ENCODE results near the gene C10orf143.

Gene C10orf143

DNA sequence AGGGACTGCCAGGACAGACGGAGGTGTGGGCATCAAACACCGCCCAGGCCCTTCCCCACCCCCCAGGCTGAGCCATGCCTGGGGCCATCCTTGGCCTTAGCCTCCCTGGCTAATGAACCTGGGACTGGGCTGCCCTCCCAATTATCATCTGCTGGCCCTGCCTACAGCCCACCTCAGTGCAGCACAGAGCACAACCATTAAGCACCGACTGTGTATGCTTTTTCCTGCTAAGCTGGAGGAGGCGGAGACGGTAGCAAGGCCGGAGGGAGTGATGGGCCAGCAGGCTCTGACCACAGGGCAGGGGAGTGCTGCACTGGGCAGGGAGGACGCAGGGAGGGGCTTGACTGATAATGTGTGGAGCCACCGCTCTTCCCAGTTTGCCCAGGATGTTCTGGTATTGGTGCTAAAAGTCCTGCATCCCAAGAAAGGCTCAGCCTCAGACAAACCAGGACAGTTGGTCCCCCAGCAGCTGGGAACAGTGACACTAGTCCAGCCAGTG is 72.0 kb downstream of the C10orf143 start:
- in situ Hi-C loops (cut with HindIII; ENCODE audit: low sequenced_read_pairs), result no loop called here
- DNase-seq (ENCODE audit: low read depth), result no peak
- no peak overlapping the region for H3K4me3 ChIP-seq (ENCODE audit: low read depth, low read length)
- TF ChIP-seq, protein P1, sequence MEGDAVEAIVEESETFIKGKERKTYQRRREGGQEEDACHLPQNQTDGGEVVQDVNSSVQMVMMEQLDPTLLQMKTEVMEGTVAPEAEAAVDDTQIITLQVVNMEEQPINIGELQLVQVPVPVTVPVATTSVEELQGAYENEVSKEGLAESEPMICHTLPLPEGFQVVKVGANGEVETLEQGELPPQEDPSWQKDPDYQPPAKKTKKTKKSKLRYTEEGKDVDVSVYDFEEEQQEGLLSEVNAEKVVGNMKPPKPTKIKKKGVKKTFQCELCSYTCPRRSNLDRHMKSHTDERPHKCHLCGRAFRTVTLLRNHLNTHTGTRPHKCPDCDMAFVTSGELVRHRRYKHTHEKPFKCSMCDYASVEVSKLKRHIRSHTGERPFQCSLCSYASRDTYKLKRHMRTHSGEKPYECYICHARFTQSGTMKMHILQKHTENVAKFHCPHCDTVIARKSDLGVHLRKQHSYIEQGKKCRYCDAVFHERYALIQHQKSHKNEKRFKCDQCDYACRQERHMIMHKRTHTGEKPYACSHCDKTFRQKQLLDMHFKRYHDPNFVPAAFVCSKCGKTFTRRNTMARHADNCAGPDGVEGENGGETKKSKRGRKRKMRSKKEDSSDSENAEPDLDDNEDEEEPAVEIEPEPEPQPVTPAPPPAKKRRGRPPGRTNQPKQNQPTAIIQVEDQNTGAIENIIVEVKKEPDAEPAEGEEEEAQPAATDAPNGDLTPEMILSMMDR (IDR thresholded peaks at IDR 0.05; ENCODE audit: low read depth, low read length, missing control alignments), result no peak

DNA sequence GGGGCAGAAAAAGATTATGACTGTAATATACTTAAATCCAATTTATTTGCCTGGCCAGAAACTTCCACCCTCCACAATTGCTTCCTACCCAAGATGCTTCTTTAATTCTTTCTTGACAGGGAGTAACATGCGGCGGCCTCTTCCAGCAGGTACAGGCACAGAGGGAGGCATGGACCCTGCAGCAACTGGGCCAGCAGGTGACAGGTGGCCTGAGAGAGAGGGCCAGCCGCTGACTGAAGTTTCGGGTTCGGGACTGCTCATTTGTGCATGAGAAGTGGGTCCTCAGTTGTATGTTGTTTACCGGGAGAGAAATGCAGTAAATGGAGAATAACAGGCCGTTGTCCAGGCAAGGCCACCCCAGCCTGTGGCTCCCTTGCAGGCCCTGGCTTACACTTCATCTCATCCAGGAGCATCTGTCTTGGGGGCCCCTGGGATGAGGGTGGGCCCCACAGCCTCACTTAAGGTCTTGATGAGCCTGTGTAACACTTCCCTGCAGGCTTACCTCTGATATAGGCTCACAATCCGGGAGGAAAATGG is 72.5 kb downstream of the C10orf143 start:
- in situ Hi-C loops (cut with HindIII; ENCODE audit: low sequenced_read_pairs), result no loop called here
- TF ChIP-seq, protein P1 (IDR thresholded peaks at IDR 0.05; ENCODE audit: low read depth, low read length, missing control alignments), result no peak
- DNase-seq (ENCODE audit: low read depth), result no peak
- H3K4me3 ChIP-seq (ENCODE audit: low read depth, low read length), result no peak overlapping the region

DNA sequence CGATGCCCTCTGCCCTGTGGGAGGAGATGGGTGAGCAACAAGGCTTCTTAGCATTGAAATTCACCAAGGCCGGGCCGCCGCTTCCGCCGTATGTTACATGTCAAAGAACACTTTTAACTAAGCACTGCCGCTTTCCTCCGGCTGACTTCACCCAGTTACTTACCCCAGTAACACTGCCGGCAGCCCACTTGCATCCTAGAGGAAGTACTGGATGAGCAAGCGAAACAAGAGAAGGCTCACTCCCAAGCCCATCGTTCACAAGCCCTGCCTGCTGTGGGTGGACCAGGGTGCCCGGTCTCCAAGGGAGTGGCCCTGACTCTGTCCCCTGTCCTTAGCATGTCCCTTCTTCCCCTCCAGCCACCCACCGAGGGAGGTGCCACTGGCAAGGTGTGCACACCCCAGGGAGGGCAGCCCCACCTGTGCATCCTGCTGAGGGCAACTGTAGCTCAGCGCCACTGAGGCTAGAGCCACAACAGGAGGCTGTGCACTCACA is 73.4 kb downstream of the C10orf143 start:
- in situ Hi-C loops (cut with HindIII; ENCODE audit: low sequenced_read_pairs), result no loop called here
- no peak overlapping the region for H3K4me3 ChIP-seq (ENCODE audit: low read depth, low read length)
- TF ChIP-seq, protein P1 (IDR thresholded peaks at IDR 0.05; ENCODE audit: low read depth, low read length, missing control alignments), result no peak
- no peak for DNase-seq (ENCODE audit: low read depth)

DNA sequence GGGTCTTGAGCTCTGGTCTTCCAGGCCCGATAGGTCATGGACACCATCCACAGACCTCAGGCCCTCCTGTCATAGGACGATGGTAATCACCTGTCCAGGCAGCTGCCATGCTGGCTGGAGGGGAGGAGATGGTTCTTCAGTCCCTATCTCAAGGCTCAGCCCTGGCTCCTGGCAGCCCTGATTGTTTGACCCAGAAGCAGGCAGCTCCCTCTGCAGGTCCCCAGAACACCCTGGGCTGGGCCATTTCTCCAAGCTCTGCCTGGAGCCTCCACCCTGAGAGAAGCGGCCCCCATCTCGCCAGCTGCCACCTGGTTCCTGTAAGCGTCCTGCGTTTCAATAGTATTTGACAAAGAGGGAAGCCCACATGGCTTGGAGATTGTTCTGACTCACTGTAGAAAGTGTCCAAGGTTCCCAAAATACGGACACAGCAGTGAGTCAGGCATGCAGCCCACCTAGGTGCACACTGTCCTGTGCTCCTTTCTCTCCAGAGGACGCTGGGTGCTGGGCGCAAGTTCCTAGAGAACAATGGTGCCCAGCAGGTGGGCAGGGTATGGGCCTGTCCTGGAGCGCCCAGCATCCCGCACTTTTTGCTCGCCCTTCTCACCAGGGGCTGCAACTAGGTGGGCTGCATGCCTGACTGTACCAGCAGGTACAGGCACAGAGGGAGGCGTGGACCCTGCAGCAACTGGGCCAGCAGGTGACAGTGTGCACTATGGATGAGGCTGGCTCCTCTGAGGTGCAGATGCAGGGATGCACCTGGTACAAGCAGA is 74.1 kb downstream of the C10orf143 start:
- in situ Hi-C loops (cut with HindIII; ENCODE audit: low sequenced_read_pairs), result no loop called here
- H3K4me3 ChIP-seq (ENCODE audit: low read depth, low read length), result no peak overlapping the region
- TF ChIP-seq, protein P1 (IDR thresholded peaks at IDR 0.05; ENCODE audit: low read depth, low read length, missing control alignments), result no peak
- no peak for DNase-seq (ENCODE audit: low read depth)

DNA sequence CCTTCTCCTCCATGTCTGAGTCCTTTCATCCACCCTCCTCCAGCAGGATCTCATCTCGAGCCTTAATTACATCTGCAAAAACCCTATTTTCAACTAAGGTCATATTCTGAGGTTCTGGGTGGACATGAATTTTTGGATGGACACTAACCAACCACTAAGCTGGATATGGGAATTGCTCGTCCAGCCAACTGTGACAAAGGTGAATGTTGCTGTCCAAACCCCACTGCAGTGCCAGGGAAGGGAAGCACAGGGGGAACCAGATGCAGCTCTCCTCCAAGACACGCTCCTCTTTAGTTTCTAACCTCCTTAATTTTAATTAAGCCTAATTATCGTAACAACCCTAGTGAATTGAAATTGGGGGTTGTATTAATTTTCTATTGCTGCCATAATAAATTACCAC is 81.4 kb downstream of the C10orf143 start:
- in situ Hi-C loops (cut with HindIII; ENCODE audit: low sequenced_read_pairs), result no loop called here
- no peak overlapping the region for H3K4me3 ChIP-seq (ENCODE audit: low read depth, low read length)
- no peak for DNase-seq (ENCODE audit: low read depth)
- TF ChIP-seq, protein P1 (IDR thresholded peaks at IDR 0.05; ENCODE audit: low read depth, low read length, missing control alignments), result no peak

DNA sequence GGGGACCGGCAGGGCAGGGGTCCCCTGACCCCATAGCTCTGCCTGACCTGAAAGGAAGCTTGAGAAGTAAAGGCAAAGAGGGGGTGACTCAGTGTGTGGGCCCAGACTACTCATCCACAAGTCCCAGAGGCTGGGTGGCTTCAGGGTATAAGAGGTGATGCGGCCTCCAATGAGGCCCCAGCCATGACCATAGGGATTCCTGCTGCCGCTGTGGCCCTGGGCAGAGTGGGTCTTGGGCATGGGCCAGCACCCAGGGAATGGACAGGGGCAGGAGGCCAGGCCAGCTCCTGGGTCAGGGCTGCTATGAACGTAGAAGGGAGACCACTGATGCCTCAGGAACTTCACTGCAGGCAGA is 82.2 kb downstream of the C10orf143 start:
- no peak overlapping the region for H3K4me3 ChIP-seq (ENCODE audit: low read depth, low read length)
- DNase-seq (ENCODE audit: low read depth), result no peak
- TF ChIP-seq, protein P1 (IDR thresholded peaks at IDR 0.05; ENCODE audit: low read depth, low read length, missing control alignments), result no peak
- in situ Hi-C loops (cut with HindIII; ENCODE audit: low sequenced_read_pairs), result no loop called here

Measured in astrocyte of the cerebellum (primary cell).